ENCODE measurements around the gene LRRFIP1.
A peak's percentile ranks its signal among the peaks of the same experiment; 100 is the strongest.

The LRRFIP1 gene

GRCh38 chr2:237652854-237653253 is 25.5 kb downstream of the LRRFIP1 start:
- no peaks in the 10 kb centered on the region for H3K27me3 ChIP-seq (ENCODE audit: insufficient read depth, poor library complexity, severe bottlenecking)
- DNase-seq (ENCODE audit: low read depth in 1 of 2, low spot score in 1 of 2): no peak
- TF ChIP-seq SPI1 (IDR thresholded peaks at IDR 0.05; ENCODE audit: borderline replicate concordance, low read depth) (0 out of 2 replicates have a peak, but pooled peaks have one; percentile 9), POLR2AphosphoS5 (IDR thresholded peaks at IDR 0.05; ENCODE audit: low read depth) (no peak)
- no peak overlapping the region for H3K4me3 ChIP-seq (replicated peaks; ENCODE audit: insufficient read depth, low read length)
- no peak overlapping the region for H3K27ac ChIP-seq (replicated peaks)

- no peak overlapping the region for H3K4me3 ChIP-seq (replicated peaks; ENCODE audit: insufficient read depth, low read length)
- no peak for TF ChIP-seq CTCF (IDR thresholded peaks at IDR 0.05; ENCODE audit: insufficient read depth, low read length)
- TF ChIP-seq GABPA (IDR thresholded peaks at IDR 0.05; ENCODE audit: low read depth): no peak
- TF ChIP-seq, protein P1, sequence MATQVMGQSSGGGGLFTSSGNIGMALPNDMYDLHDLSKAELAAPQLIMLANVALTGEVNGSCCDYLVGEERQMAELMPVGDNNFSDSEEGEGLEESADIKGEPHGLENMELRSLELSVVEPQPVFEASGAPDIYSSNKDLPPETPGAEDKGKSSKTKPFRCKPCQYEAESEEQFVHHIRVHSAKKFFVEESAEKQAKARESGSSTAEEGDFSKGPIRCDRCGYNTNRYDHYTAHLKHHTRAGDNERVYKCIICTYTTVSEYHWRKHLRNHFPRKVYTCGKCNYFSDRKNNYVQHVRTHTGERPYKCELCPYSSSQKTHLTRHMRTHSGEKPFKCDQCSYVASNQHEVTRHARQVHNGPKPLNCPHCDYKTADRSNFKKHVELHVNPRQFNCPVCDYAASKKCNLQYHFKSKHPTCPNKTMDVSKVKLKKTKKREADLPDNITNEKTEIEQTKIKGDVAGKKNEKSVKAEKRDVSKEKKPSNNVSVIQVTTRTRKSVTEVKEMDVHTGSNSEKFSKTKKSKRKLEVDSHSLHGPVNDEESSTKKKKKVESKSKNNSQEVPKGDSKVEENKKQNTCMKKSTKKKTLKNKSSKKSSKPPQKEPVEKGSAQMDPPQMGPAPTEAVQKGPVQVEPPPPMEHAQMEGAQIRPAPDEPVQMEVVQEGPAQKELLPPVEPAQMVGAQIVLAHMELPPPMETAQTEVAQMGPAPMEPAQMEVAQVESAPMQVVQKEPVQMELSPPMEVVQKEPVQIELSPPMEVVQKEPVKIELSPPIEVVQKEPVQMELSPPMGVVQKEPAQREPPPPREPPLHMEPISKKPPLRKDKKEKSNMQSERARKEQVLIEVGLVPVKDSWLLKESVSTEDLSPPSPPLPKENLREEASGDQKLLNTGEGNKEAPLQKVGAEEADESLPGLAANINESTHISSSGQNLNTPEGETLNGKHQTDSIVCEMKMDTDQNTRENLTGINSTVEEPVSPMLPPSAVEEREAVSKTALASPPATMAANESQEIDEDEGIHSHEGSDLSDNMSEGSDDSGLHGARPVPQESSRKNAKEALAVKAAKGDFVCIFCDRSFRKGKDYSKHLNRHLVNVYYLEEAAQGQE (IDR thresholded peaks at IDR 0.05; ENCODE audit: insufficient replicate concordance, low read depth): no peak
- TF ChIP-seq SPI1 (IDR thresholded peaks at IDR 0.05; ENCODE audit: borderline replicate concordance, low read depth): no peak
- no peak for TF ChIP-seq POLR2AphosphoS5 (IDR thresholded peaks at IDR 0.05; ENCODE audit: low read depth)
- H3K27ac ChIP-seq (replicated peaks): no peak overlapping the region
- DNase-seq (ENCODE audit: low read depth in 1 of 2, low spot score in 1 of 2): no peak
- H3K27me3 ChIP-seq (ENCODE audit: insufficient read depth, poor library complexity, severe bottlenecking): no peaks in the 10 kb centered on the region
Observed at GRCh38 chr2:237653776-237654558, 26.6 kb downstream of the LRRFIP1 start.

DNA sequence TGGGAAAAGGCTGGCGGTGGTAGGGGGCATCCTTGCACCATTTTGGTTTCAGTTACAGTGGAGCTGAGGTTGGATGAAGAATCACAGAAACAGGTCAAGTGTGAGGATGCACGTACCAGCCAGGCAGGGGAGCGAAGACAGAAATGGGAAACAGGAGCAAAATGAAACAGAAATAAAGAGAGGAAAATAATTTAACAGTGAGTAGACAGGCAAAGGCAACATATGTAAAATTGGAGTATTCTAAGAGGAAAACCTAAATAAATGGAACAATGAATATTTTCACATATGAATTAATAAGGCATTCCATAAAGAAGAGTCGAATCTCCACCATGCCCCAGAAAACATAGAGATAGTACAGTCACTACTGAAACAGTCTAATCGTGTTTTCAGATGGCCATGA is 29.7 kb downstream of the LRRFIP1 start:
- TF ChIP-seq GABPA (IDR thresholded peaks at IDR 0.05; ENCODE audit: low read depth) (no peak), POLR2AphosphoS5 (IDR thresholded peaks at IDR 0.05; ENCODE audit: low read depth) (no peak), CTCF (IDR thresholded peaks at IDR 0.05; ENCODE audit: insufficient read depth, low read length) (no peak), SPI1 (IDR thresholded peaks at IDR 0.05; ENCODE audit: borderline replicate concordance, low read depth) (no peak)
- TF ChIP-seq, protein P1 (IDR thresholded peaks at IDR 0.05; ENCODE audit: insufficient replicate concordance, low read depth): no peak
- Histone ChIP-seq H3K27me3 (ENCODE audit: insufficient read depth, poor library complexity, severe bottlenecking) (peaks cover 2% of the 10 kb centered on the region), H3K27ac (replicated peaks) (no peak overlapping the region), H3K4me3 (replicated peaks; ENCODE audit: insufficient read depth, low read length) (no peak overlapping the region)
- DNase-seq (ENCODE audit: low read depth in 1 of 2, low spot score in 1 of 2): no peak

- TF ChIP-seq SPI1 (IDR thresholded peaks at IDR 0.05; ENCODE audit: borderline replicate concordance, low read depth): no peak
- TF ChIP-seq, protein P1 (IDR thresholded peaks at IDR 0.05; ENCODE audit: insufficient replicate concordance, low read depth): no peak
- no peak for TF ChIP-seq GABPA (IDR thresholded peaks at IDR 0.05; ENCODE audit: low read depth)
- no peak for TF ChIP-seq CTCF (IDR thresholded peaks at IDR 0.05; ENCODE audit: insufficient read depth, low read length)
- no peak for TF ChIP-seq POLR2AphosphoS5 (IDR thresholded peaks at IDR 0.05; ENCODE audit: low read depth)
- Histone ChIP-seq H3K27ac (replicated peaks) (no peak overlapping the region), H3K27me3 (ENCODE audit: insufficient read depth, poor library complexity, severe bottlenecking) (peaks cover 2% of the 10 kb centered on the region), H3K4me3 (replicated peaks; ENCODE audit: insufficient read depth, low read length) (no peak overlapping the region)
- DNase-seq (ENCODE audit: low read depth in 1 of 2, low spot score in 1 of 2): no peak
Observed at GRCh38 chr2:237660381-237660900, 33.1 kb downstream of the LRRFIP1 start.
